Fibroblast of lung (primary cell): Measurements from ENCODE around the gene POLR1A. TPM values are rescaled to one million over a fixed set of nuclear protein-coding genes. Genes with fewer than 3 reads are reported as not detected.

Experiments
- DNase-seq, 2 donors: peaks; one replicate each; pipeline versions ENCODE4 v3.0.0 to v3.0.0-alpha.2; 2010; ENCODE audit warnings: low read depth in 2 of 2
- H2AFZ ChIP-seq: 2 replicates; pipeline ENCODE4 v1.5.1; 2012; ENCODE audit warnings: low read length, control low read depth, inconsistent platforms
- H3K27ac ChIP-seq: 2 replicates; pipeline ENCODE4 v1.5.1; 2011; ENCODE audit warnings: low read length, control low read depth; ENCODE audit not compliant: insufficient read depth
- H3K27me3 ChIP-seq: 2 replicates; pipeline ENCODE4 v1.5.1; 2011; ENCODE audit warnings: mild to moderate bottlenecking, low read length; ENCODE audit not compliant: control insufficient read depth, insufficient read depth
- H3K36me3 ChIP-seq: 2 replicates; pipeline ENCODE4 v1.5.1; 2011; ENCODE audit warnings: low read length; ENCODE audit not compliant: control insufficient read depth, insufficient read depth
- H3K4me1 ChIP-seq: 2 replicates; pipeline ENCODE4 v1.5.1; 2011; ENCODE audit warnings: low read length; ENCODE audit not compliant: control insufficient read depth, insufficient read depth; ENCODE audit errors: extremely low read depth
- H3K4me2 ChIP-seq: 2 replicates; pipeline ENCODE4 v1.5.1; 2011; ENCODE audit warnings: low read length, control low read depth; ENCODE audit not compliant: insufficient read depth; ENCODE audit errors: extremely low read depth
- H3K4me3 ChIP-seq, 4 experiments: fragments of 200-600 bp in 1 of 4; sonication (generic) in 1 of 4; replicated peaks in 1 of 4; 2 replicates each; pipeline ENCODE4 v1.5.1; 2011 to 2016; ENCODE audit warnings: low read length in 4 of 4, low read depth in 3 of 4, mild to moderate bottlenecking in 3 of 4, control low read depth in 2 of 4, inconsistent platforms in 1 of 4, mixed read lengths in 1 of 4; ENCODE audit not compliant: insufficient read depth in 1 of 4; ENCODE audit errors: control extremely low read depth in 1 of 4
- H3K79me2 ChIP-seq: 2 replicates; pipeline ENCODE4 v1.5.1; 2012; ENCODE audit warnings: mild to moderate bottlenecking, low read length, inconsistent platforms; ENCODE audit not compliant: control insufficient read depth, insufficient read depth
- H3K9ac ChIP-seq: 2 replicates; pipeline ENCODE4 v1.5.1; 2011; ENCODE audit warnings: mild to moderate bottlenecking, low read length, control low read depth; ENCODE audit not compliant: insufficient read depth
- H3K9me3 ChIP-seq: 2 replicates; pipeline ENCODE4 v1.5.1; 2012; ENCODE audit warnings: low read depth, low read length; ENCODE audit not compliant: control insufficient read depth, insufficient read depth
- H4K20me1 ChIP-seq: 2 replicates; pipeline ENCODE4 v1.5.1; 2011; ENCODE audit warnings: low read length; ENCODE audit not compliant: control insufficient read depth, insufficient read depth; ENCODE audit errors: extremely low read depth
- CTCF ChIP-seq, 2 donors: IDR thresholded peaks in 1 of 2; conservative IDR thresholded peaks in 1 of 2; 1 replicate in 1 of 2; 2 replicates in 1 of 2; pipeline ENCODE4 v1.5.1; 2011 to 2012; ENCODE audit warnings: low read length in 2 of 2, control low read depth in 1 of 2, inconsistent platforms in 1 of 2, low read depth in 1 of 2, mild to moderate bottlenecking in 1 of 2
- EZH2 ChIP-seq: IDR thresholded peaks from 2 replicates; pipeline ENCODE4 v1.5.1; 2012; ENCODE audit warnings: low read length, control low read depth, mild to moderate bottlenecking; ENCODE audit errors: missing control alignments
- polyA plus RNA-seq, 2 donors: library from polyadenylated mRNA; depleted of rRNA in 1 of 2; stranded (reverse) in 1 of 2; unstranded in 1 of 2; fragments of >200 nt; gene quantifications; 2 replicates each; pipeline ENCODE4 v1.2.1, GENCODE V29; 2011 to 2012; ENCODE audit warnings: missing spikeins in 1 of 2
- total RNA-seq: library from RNA; depleted of rRNA; stranded (reverse); fragments of >200 nt; gene quantifications from 2 replicates; pipeline ENCODE4 v1.2.1, GENCODE V29; 2014

Gene POLR1A
- total and polyA plus RNA-seq, 2 donors (not counting 1 experiment from before 2014, with no cell fraction given) = 9.4 to 9.9 TPM

- H3K27ac ChIP-seq = peak overlapping the region; percentile 11
- H4K20me1 ChIP-seq = no peaks in the 10 kb centered on the region
- peak; percentile 58 to 69 for DNase-seq
- H3K36me3 ChIP-seq = peaks cover 20% of the 10 kb centered on the region
- H3K9ac ChIP-seq = no peak overlapping the region
- H3K4me1 ChIP-seq = peaks cover 3% of the 10 kb centered on the region
- H3K27me3 ChIP-seq = no peaks in the 10 kb centered on the region
- H3K79me2 ChIP-seq = no peaks in the 10 kb centered on the region
- no peak overlapping the region for H3K4me3 ChIP-seq
- H2AFZ ChIP-seq = no peak overlapping the region
- H3K4me2 ChIP-seq = no peak overlapping the region
- H3K9me3 ChIP-seq = no peaks in the 10 kb centered on the region
- TF ChIP-seq EZH2 (no peak), CTCF (conservative IDR thresholded peaks at IDR 0.05 in 1 of 2, IDR thresholded peaks at IDR 0.05 in 1 of 2; ENCODE audit: low read depth in 1 of 2, low read length in 2 of 2) (peak; percentile 79 to 89)
Observed at GRCh38 chr2:86079981-86080911, 25.4 kb downstream of the POLR1A start.

GRCh38 chr2:86078774-86079545, 26.7 kb downstream of the POLR1A start:
- H3K36me3 ChIP-seq = peaks cover 27% of the 10 kb centered on the region

More at GRCh38 chr2:86078774-86079545, 26.7 kb downstream of the POLR1A start:
- no peaks in the 10 kb centered on the region for H3K9me3 ChIP-seq
- H2AFZ ChIP-seq = no peak overlapping the region
- no peak for TF ChIP-seq EZH2
- TF ChIP-seq CTCF (conservative IDR thresholded peaks at IDR 0.05 in 1 of 2, IDR thresholded peaks at IDR 0.05 in 1 of 2; ENCODE audit: low read depth in 1 of 2, low read length in 2 of 2) = peak; percentile 55 to 67
- no peak overlapping the region for H3K9ac ChIP-seq
- no peaks in the 10 kb centered on the region for H3K79me2 ChIP-seq
- H3K4me2 ChIP-seq = no peak overlapping the region
- H4K20me1 ChIP-seq = no peaks in the 10 kb centered on the region
- DNase-seq = peak; percentile 52 to 54
- H3K4me3 ChIP-seq = no peak overlapping the region
- no peak overlapping the region for H3K27ac ChIP-seq
- H3K4me1 ChIP-seq = peaks cover 3% of the 10 kb centered on the region
- H3K27me3 ChIP-seq = no peaks in the 10 kb centered on the region
